Activated T-helper 1 cell treated with anti-CD3 and anti-CD28 coated beads, Interleukin-2, amount 50 U/mL, for 16 hours (primary cell): Measurements from ENCODE around the gene ALPL.
A peak's percentile ranks its signal among the peaks of the same experiment; 100 is the strongest.

Source experiments
- DNase-seq, 2 donors: peaks; one replicate each; pipeline ENCODE4 v3.0.0-alpha.2; 2020; ENCODE audit warnings: low read depth in 1 of 2, low spot score in 1 of 2

The ALPL gene

GRCh38 chr1:21614419-21615115 lies 105.3 kb downstream of the ALPL start:
- DNase-seq, result no peak

GRCh38 chr1:21616372-21616771 lies 107.1 kb downstream of the ALPL start:
- DNase-seq, result no peak

GRCh38 chr1:21617126-21617738 lies 108.0 kb downstream of the ALPL start:
- no peak for DNase-seq

GRCh38 chr1:21618059-21618458 lies 108.8 kb downstream of the ALPL start:
- no peak for DNase-seq

GRCh38 chr1:21618561-21619374 lies 109.5 kb downstream of the ALPL start:
- DNase-seq, result no peak

GRCh38 chr1:21619375-21619947 lies 110.2 kb downstream of the ALPL start:
- DNase-seq, result no peak

GRCh38 chr1:21620011-21620410 lies 110.8 kb downstream of the ALPL start:
- DNase-seq, result no peak

- DNase-seq, result no peak
These were observed 111.3 kb downstream of the ALPL start for GRCh38 chr1:21620496-21620895.

- no peak for DNase-seq
These were observed 111.8 kb downstream of the ALPL start for GRCh38 chr1:21621051-21621450.

GRCh38 chr1:21621761-21622436 lies 112.7 kb downstream of the ALPL start:
- no peak for DNase-seq

- DNase-seq, result peak; percentile 10 to 32
These were observed 113.5 kb downstream of the ALPL start for GRCh38 chr1:21622466-21623315.

- DNase-seq, result no peak
These were observed 114.3 kb downstream of the ALPL start for GRCh38 chr1:21623410-21623961.

GRCh38 chr1:21624571-21625389 lies 115.6 kb downstream of the ALPL start:
- DNase-seq, result no peak

- DNase-seq, result no peak
These were observed 116.4 kb downstream of the ALPL start for GRCh38 chr1:21625390-21626190.

GRCh38 chr1:21626921-21627339 lies 117.7 kb downstream of the ALPL start:
- DNase-seq, result no peak
